ENCODE data around the gene CNTNAP2. TPM values are rescaled to one million over a fixed set of nuclear protein-coding genes. Genes with fewer than 3 reads are reported as not detected.

The CNTNAP2 gene
- total and polyA plus RNA-seq, 3 donors from 2014 or later, result 4.3 to 6.1 (median 4.4) TPM

DNA sequence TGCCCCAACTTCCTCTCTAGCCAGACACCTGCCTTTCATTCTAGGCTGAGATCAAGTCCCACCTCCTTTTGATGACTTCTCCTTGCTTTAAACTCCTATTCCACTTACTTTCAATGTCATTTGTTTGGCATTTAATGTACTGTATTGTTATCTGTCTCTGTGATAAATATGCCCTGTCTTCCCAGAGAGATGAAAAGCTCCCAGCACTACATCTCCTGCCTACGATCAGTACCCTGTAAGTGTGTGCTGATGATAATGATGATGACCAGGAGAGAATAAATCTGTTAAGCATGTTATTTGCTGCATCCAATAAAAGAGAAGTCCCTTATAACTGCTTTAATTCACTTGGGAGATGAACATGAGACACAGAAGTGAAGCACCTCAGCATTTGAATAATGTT lies 2106.6 kb downstream of the CNTNAP2 start:
- Histone ChIP-seq H3K4me1 (no peaks in the 10 kb centered on the region), H3K36me3 (ENCODE audit: low read depth, missing control alignments) (no peaks in the 10 kb centered on the region), H3K9me3 (no peaks in the 10 kb centered on the region), H3K27ac (no peak overlapping the region), H3K27me3 (no peaks in the 10 kb centered on the region), H3K4me3 (no peak overlapping the region)
- no peak for DNase-seq
- WGBS, 2 donors, result 62 to 88% methylated on average over 1 of the region's 1 CpG
- intact Hi-C loops (cut with DNase I; ENCODE audit: low total_unique reads), result no loop called here
- TF ChIP-seq POLR2A (IDR thresholded peaks at IDR 0.05) (no peak), CTCF (IDR thresholded peaks at IDR 0.05) (no peak)

- Histone ChIP-seq H3K36me3 (ENCODE audit: low read depth, missing control alignments) (no peaks in the 10 kb centered on the region), H3K4me3 (no peak overlapping the region), H3K27me3 (no peaks in the 10 kb centered on the region), H3K4me1 (no peaks in the 10 kb centered on the region), H3K27ac (no peak overlapping the region), H3K9me3 (no peaks in the 10 kb centered on the region)
- intact Hi-C loops (cut with DNase I; ENCODE audit: low total_unique reads), result no loop called here
- TF ChIP-seq CTCF (IDR thresholded peaks at IDR 0.05) (no peak), POLR2A (IDR thresholded peaks at IDR 0.05) (no peak)
- DNase-seq, result no peak
- 75 to 88% methylated on average over 3 of the region's 3 CpGs for WGBS, 2 donors
Observed at GRCh38 chr7:148223738-148224137, 2107.1 kb downstream of the CNTNAP2 start.

DNA sequence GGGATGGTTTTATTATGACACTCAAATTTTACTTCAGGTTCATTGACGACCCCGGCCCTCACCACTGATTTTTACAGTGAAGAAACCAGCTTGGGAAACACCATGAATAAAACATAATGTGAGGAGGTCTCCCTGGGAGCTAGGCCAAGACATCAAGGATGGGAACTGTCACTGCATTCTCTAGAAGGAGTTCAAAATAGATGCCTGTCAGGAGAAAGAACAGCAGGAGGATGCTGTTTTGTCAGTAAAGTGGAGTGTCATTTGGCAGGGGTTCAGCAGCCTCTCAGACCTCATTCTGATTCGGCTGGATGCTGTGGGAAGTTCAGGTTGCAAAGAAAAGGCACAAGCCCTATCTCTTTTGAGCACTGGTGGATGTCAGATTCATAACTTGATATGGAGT lies 2113.7 kb downstream of the CNTNAP2 start:
- Histone ChIP-seq H3K4me1 (peaks cover 21% of the 10 kb centered on the region), H3K27ac (no peak overlapping the region), H3K4me3 (no peak overlapping the region), H3K27me3 (no peaks in the 10 kb centered on the region), H3K9me3 (no peaks in the 10 kb centered on the region), H3K36me3 (ENCODE audit: low read depth, missing control alignments) (no peaks in the 10 kb centered on the region)
- WGBS, 2 donors, result 71 to 81% methylated on average over 3 of the region's 3 CpGs
- intact Hi-C loops (cut with DNase I; ENCODE audit: low total_unique reads), result no loop called here
- no peak for TF ChIP-seq CTCF (IDR thresholded peaks at IDR 0.05)
- DNase-seq, result no peak

DNA sequence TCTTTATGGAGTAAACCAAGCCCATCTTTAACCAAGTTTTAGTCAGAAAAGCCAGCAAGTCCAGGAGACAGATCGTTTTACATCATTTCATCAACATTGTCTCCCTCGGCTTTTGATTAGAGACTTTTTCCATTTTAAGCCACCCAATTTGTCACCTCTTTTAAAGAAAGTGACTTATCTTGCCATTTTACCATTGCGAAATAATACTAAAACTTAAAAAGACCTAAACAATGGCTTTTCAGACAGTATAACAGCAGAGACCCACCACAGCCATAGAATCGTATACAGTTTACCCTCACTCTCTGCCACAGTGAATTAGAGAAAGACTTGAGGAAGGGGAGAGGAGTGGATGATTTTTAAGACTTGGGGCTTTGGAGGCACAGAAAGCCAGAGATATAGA lies 2114.3 kb downstream of the CNTNAP2 start:
- Histone ChIP-seq H3K9me3 (no peaks in the 10 kb centered on the region), H3K4me1 (peaks cover 21% of the 10 kb centered on the region), H3K4me3 (no peak overlapping the region), H3K27me3 (no peaks in the 10 kb centered on the region), H3K36me3 (ENCODE audit: low read depth, missing control alignments) (no peaks in the 10 kb centered on the region), H3K27ac (peak overlapping the region in 1 of 2 donors; percentile 18)
- intact Hi-C loops (cut with DNase I; ENCODE audit: low total_unique reads), result no loop called here
- DNase-seq, result no peak
- WGBS, 2 donors, result 93 to 95% methylated on average over 4 of the region's 4 CpGs
- TF ChIP-seq CTCF (IDR thresholded peaks at IDR 0.05) (no peak), POLR2A (IDR thresholded peaks at IDR 0.05) (no peak)

GRCh38 chr7:148232784-148233183 lies 2116.2 kb downstream of the CNTNAP2 start:
- intact Hi-C loops (cut with DNase I; ENCODE audit: low total_unique reads), result no loop called here
- peak; percentile 77 for DNase-seq
- WGBS, 2 donors, result 34 to 38% methylated on average over 3 of the region's 3 CpGs

More at GRCh38 chr7:148232784-148233183, 2116.2 kb downstream of the CNTNAP2 start:
- H3K36me3 ChIP-seq (ENCODE audit: low read depth, missing control alignments), result no peaks in the 10 kb centered on the region
- TF ChIP-seq CTCF (IDR thresholded peaks at IDR 0.05), result no peak
- TF ChIP-seq POLR2A (IDR thresholded peaks at IDR 0.05), result no peak
- H3K4me3 ChIP-seq, result no peak overlapping the region
- H3K27ac ChIP-seq, result peak overlapping the region; percentile 31 to 39
- H3K27me3 ChIP-seq, result no peaks in the 10 kb centered on the region
- H3K4me1 ChIP-seq, result peaks cover 21% of the 10 kb centered on the region
- no peaks in the 10 kb centered on the region for H3K9me3 ChIP-seq

Data from testis (tissue), 3 donors.